Spleen (tissue), 11 donors: ENCODE data around the gene NR2F1-AS1. TPM values are rescaled to one million over a fixed set of nuclear protein-coding genes. Genes with fewer than 3 reads are reported as not detected.

Source experiments
- DNase-seq: peaks from one replicate; pipeline ENCODE4 v3.0.0-alpha.2; 2020
- H3K27ac ChIP-seq, 8 donors: fragments of 200-600 bp; sonication (generic) in 7 of 8; 1 replicate in 4 of 8; 2 replicates in 4 of 8; pipeline versions ENCODE4 v1.5.0 to v1.8.0; 2016 to 2021; ENCODE audit warnings: inconsistent platforms in 4 of 8, mild to moderate bottlenecking in 4 of 8, moderate library complexity in 1 of 8
- H3K27me3 ChIP-seq, 7 donors: fragments of 200-600 bp; sonication (generic) in 6 of 7; replicated peaks in 1 of 7; 1 replicate in 4 of 7; 2 replicates in 3 of 7; pipeline versions ENCODE4 v1.5.0 to v1.8.0; 2016 to 2021; ENCODE audit warnings: inconsistent platforms in 3 of 7, mild to moderate bottlenecking in 1 of 7
- H3K36me3 ChIP-seq, 6 donors: fragments of 200-600 bp; sonication (generic) in 5 of 6; 1 replicate in 4 of 6; 2 replicates in 2 of 6; pipeline versions ENCODE4 v1.5.0 to v1.8.0; 2016 to 2021; ENCODE audit warnings: inconsistent platforms in 2 of 6
- H3K4me1 ChIP-seq, 6 donors: fragments of 200-600 bp; sonication (generic) in 5 of 6; 1 replicate in 3 of 6; 2 replicates in 3 of 6; pipeline versions ENCODE4 v1.5.0 to v1.8.0; 2016 to 2021; ENCODE audit warnings: inconsistent platforms in 3 of 6
- H3K4me3 ChIP-seq, 8 donors: fragments of 200-600 bp; sonication (generic) in 7 of 8; 1 replicate in 4 of 8; 2 replicates in 4 of 8; pipeline versions ENCODE4 v1.5.0 to v1.8.0; 2016 to 2021; ENCODE audit warnings: inconsistent platforms in 4 of 8, mild to moderate bottlenecking in 4 of 8, moderate library complexity in 2 of 8
- H3K9me3 ChIP-seq, 8 donors: fragments of 200-600 bp; sonication (generic) in 7 of 8; 1 replicate in 4 of 8; 2 replicates in 4 of 8; pipeline versions ENCODE4 v1.5.0 to v1.8.0; 2016 to 2021; ENCODE audit warnings: inconsistent platforms in 4 of 8
- CTCF ChIP-seq, 11 experiments: fragments of 200-600 bp in 7 of 11; fragments of 450-650 bp in 4 of 11; sonication (generic) in 4 of 11; IDR thresholded peaks in 8 of 11; conservative IDR thresholded peaks in 3 of 11; 1 replicate in 7 of 11; 2 replicates in 4 of 11; pipeline versions ENCODE4 v1.4.0 to v1.8.0; 2016 to 2021; ENCODE audit warnings: antibody characterized with exemption in 11 of 11, inconsistent platforms in 4 of 11, mild to moderate bottlenecking in 1 of 11
- POLR2A ChIP-seq, 3 donors: fragments of 450-650 bp; IDR thresholded peaks; one replicate each; pipeline ENCODE4 v1.5.1; 2017; ENCODE audit warnings: antibody characterized with exemption in 3 of 3, mild to moderate bottlenecking in 1 of 3
- POLR2AphosphoS5 ChIP-seq, 3 donors: sonication (generic); formaldehyde crosslinking; IDR thresholded peaks; one replicate each; pipeline ENCODE4 v1.5.1; 2017; ENCODE audit warnings: antibody characterized with exemption in 3 of 3
- WGBS, 5 donors: extraction: QIAGEN DNeasy Blood & Tissue Kit in 3 of 5; methylation state at CpG; one replicate each; pipeline versions ENCODE4 v1.1.5 to v1.1.7; 2013 to 2018; 5-methylcytosine and 5-hydroxymethylcytosine counted together
- intact Hi-C: fragments of 100-400 bp; cut with DNase I; formaldehyde crosslinking; loops from one replicate; pipeline ENCODE4 v1.15.0; 2023; ENCODE audit warnings: low total_unique reads
- polyA plus RNA-seq, 3 donors: library from polyadenylated mRNA; stranded (reverse); fragments of 200-250 nt; gene quantifications; one replicate each; pipeline ENCODE4 v1.2.1, GENCODE V29; 2013
- total RNA-seq, 7 donors: library from RNA; depleted of rRNA in 3 of 7; stranded (reverse); fragments of >200 nt in 3 of 7; fragmentation: NEBNext Ultra II Directional in 4 of 7; extraction: Animal tissue kit (Norgen Biotek cat#: 25700) in 4 of 7; gene quantifications; one replicate each; pipeline versions ENCODE4 v1.1.0 to v1.2.1, GENCODE V29; 2016 to 2021
- donor health status: healthy with polysubstance abuse.
- donor health status: DM: no; HTN: no; CAD: no; lungs with moderate emphysema.
- donor health status: DM: no; HTN: no; CAD: no.
- donor health status: Bipolar disorder and iron deficiency.
- donor health status: healthy.
- donor health status: DM: no; HTN: no; CAD: no.
- donor health status: DM: yes; HTN: yes; CAD: no.

The NR2F1-AS1 gene
- total and polyA plus RNA-seq, 10 donors = 5.9 to 21.6 (median 8.5) TPM

GRCh38 chr5:93385655-93386054, 195.4 kb downstream of the NR2F1-AS1 start:
- no peak for TF ChIP-seq POLR2AphosphoS5 (IDR thresholded peaks at IDR 0.05)
- no peak for TF ChIP-seq POLR2A (IDR thresholded peaks at IDR 0.05)
- no peak for TF ChIP-seq CTCF (IDR thresholded peaks at IDR 0.05 in 8 of 11, conservative IDR thresholded peaks at IDR 0.05 in 3 of 11)
- Histone ChIP-seq H3K36me3 (no peaks in the 10 kb centered on the region), H3K27me3 (no peaks in the 10 kb centered on the region), H3K27ac (no peak overlapping the region), H3K9me3 (peaks cover 0 to 8% (median 0%) of the 10 kb centered on the region in 8 donors), H3K4me3 (no peak overlapping the region), H3K4me1 (no peaks in the 10 kb centered on the region)
- WGBS, 5 donors = 90 to 95% (median 94%) methylated on average over 2 of the region's 2 CpGs
- intact Hi-C loops = no loop called here
- no peak for DNase-seq

DNA sequence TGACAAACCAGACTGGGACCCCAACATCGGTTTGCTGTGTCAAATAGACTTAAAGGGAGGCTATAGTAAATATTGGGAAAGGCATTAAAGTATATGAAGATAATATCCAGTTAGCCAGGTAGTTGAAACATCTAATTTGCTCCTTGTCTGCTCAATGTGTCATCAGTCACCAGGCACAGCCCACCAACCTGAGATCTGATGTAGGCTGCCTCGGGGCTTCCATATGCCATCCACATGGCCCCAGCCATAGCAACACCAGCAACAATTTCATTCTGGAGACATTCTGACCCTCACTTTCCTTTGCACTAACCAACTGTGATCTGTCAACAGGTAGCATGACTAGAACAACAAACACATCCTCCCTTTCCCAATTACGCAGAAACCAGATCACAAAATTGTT, 196.0 kb downstream of the NR2F1-AS1 start:
- 84 to 92% (median 89%) methylated on average over 3 of the region's 3 CpGs for WGBS, 5 donors
- intact Hi-C loops = no loop called here
- TF ChIP-seq CTCF (IDR thresholded peaks at IDR 0.05 in 8 of 11, conservative IDR thresholded peaks at IDR 0.05 in 3 of 11) = no peak
- no peak for TF ChIP-seq POLR2AphosphoS5 (IDR thresholded peaks at IDR 0.05)
- no peak for TF ChIP-seq POLR2A (IDR thresholded peaks at IDR 0.05)

DNA sequence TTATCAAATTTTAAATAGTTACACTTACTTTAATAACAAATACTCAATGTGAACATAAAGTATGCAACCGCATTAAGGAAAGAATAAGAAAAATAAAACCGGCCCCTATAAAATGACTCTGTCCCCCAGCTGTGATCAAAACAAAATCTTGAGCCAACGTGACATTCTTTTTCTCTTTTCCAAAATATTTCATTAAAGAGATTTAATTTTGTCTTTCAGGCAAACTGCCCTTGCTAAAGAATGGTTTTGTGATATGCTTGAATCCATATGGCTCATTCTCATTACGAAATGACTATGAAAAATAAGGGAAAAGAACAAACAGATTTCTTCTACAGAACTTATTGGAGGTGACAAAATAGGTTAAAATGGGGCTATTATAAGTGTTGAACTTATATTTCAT, 197.0 kb downstream of the NR2F1-AS1 start:
- intact Hi-C loops = no loop called here
- Histone ChIP-seq H3K36me3 (no peaks in the 10 kb centered on the region), H3K4me3 (no peak overlapping the region), H3K4me1 (no peaks in the 10 kb centered on the region), H3K27me3 (no peaks in the 10 kb centered on the region), H3K27ac (no peak overlapping the region), H3K9me3 (no peaks in the 10 kb centered on the region)
- WGBS, 5 donors = 80 to 94% (median 86%) methylated on average over 4 of the region's 4 CpGs
- DNase-seq = no peak
- TF ChIP-seq POLR2AphosphoS5 (IDR thresholded peaks at IDR 0.05) (no peak), POLR2A (IDR thresholded peaks at IDR 0.05) (no peak)

More for the DNA sequence above, 196.0 kb downstream of the NR2F1-AS1 start:
- H3K4me3 ChIP-seq = no peak overlapping the region
- DNase-seq = no peak
- H3K27me3 ChIP-seq = no peaks in the 10 kb centered on the region
- no peaks in the 10 kb centered on the region for H3K4me1 ChIP-seq
- H3K9me3 ChIP-seq = peaks cover 0 to 1% (median 0%) of the 10 kb centered on the region in 8 donors
- H3K27ac ChIP-seq = no peak overlapping the region
- no peaks in the 10 kb centered on the region for H3K36me3 ChIP-seq

- TF ChIP-seq CTCF (IDR thresholded peaks at IDR 0.05 in 8 of 11, conservative IDR thresholded peaks at IDR 0.05 in 3 of 11) = no peak
- TF ChIP-seq POLR2AphosphoS5 (IDR thresholded peaks at IDR 0.05) = no peak
- TF ChIP-seq POLR2A (IDR thresholded peaks at IDR 0.05) = no peak
- H3K9me3 ChIP-seq = no peaks in the 10 kb centered on the region
- 77 to 87% (median 82%) methylated on average over 3 of the region's 3 CpGs for WGBS, 5 donors
- no peaks in the 10 kb centered on the region for H3K4me1 ChIP-seq
- H3K4me3 ChIP-seq = no peak overlapping the region
- no peak overlapping the region for H3K27ac ChIP-seq
- no peak for DNase-seq
- intact Hi-C loops = no loop called here
- H3K36me3 ChIP-seq = no peaks in the 10 kb centered on the region
- no peaks in the 10 kb centered on the region for H3K27me3 ChIP-seq
These were observed 198.7 kb downstream of the NR2F1-AS1 start for GRCh38 chr5:93382188-93382825.
